Muscle of arm (tissue), 12 donors: ENCODE data around the gene ADPRHL1. TPM values are rescaled to one million over a fixed set of nuclear protein-coding genes. Genes with fewer than 3 reads are reported as not detected.
A peak's percentile ranks its signal among the peaks of the same experiment; 100 is the strongest.
"Not testable (repeated sequence)": the region's sequence is repeated elsewhere in the genome, so short reads cannot be mapped to it uniquely, and the experiment has no call there.

Experiments used
- DNase-seq: peaks from one replicate; pipeline ENCODE4 v3.0.0-alpha.2; 2013
- polyA plus RNA-seq, 12 donors: library from polyadenylated mRNA; unstranded; fragments of 120-200 nt; gene quantifications; one replicate each; pipeline ENCODE4 v1.2.1, GENCODE V29; 2013; ENCODE audit not compliant: insufficient read length in 12 of 12

Gene ADPRHL1
- polyA plus RNA-seq, 12 donors = 81.3 to 348 (median 219) TPM; not detected in 1

GRCh38 chr13:113373811-113374485, 79.3 kb downstream of the ADPRHL1 start:
- DNase-seq = no peak

GRCh38 chr13:113371701-113372100, 81.6 kb downstream of the ADPRHL1 start:
- not testable (repeated sequence) for DNase-seq

DNA sequence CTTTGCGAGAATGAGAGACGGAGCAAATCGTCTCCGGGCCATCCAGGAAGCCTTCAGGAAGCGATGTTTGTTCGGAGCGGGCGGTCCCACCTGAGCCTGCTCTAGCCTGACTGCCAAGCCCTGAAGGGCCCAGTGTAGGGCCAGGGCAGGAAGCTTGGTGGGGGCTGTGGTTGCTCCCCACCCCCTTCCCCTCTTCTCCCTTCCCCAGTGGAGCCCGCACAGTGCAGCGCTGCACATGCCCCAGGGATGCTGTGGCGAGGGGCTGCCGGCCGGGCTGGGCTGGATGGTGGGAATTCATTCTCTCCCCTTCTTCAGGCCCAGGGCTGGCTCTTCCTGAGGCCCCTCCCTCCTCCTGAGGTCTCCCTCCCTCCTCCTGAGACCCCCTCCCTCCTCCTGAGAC, 82.2 kb downstream of the ADPRHL1 start:
- no peak for DNase-seq

DNA sequence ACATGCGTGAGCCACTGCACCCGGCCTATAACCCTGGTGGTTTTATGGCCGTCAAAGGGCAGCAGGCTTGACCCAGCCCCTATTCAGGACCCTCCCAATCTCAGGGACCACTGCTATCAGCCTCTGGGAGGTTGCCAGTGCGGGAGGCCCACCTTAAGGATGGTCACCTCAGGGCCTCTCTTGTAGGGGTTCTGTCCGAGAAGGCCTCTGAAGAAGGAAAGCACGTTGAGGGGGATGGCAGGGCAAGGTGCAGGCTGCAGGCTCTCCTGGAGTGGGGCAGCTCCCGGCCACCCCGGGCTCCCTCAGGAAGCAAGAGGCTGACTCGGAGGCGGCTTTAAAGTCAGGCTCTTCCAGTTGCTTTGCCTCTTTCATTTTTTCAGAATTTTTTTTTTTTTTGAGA, 83.4 kb downstream of the ADPRHL1 start:
- no peak for DNase-seq

DNA sequence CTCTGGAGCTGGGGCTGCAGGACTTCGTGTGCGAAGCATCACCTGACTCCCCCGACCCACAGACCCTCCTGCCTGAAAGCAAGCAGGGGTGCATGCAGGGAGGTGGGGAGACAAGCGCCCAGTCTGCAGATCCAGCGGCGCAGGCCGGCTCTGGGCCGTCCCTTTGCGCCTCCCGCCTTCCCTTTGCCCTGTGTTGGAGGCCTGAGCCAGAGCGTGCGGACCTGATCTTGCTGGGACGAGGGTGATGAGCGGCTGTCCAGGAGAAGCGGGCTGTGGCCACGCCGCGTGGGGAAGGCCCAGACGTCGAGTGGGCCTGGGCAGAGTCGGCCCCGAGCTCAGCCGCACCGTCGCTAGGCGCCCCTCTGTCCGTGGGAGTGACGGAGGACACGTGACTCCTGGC, 84.1 kb downstream of the ADPRHL1 start:
- no peak for DNase-seq

- not testable (repeated sequence) for DNase-seq
Measured at GRCh38 chr13:113368353-113368752, 84.9 kb downstream of the ADPRHL1 start.

- DNase-seq = no peak
Measured at GRCh38 chr13:113367771-113368170, 85.5 kb downstream of the ADPRHL1 start.

DNA sequence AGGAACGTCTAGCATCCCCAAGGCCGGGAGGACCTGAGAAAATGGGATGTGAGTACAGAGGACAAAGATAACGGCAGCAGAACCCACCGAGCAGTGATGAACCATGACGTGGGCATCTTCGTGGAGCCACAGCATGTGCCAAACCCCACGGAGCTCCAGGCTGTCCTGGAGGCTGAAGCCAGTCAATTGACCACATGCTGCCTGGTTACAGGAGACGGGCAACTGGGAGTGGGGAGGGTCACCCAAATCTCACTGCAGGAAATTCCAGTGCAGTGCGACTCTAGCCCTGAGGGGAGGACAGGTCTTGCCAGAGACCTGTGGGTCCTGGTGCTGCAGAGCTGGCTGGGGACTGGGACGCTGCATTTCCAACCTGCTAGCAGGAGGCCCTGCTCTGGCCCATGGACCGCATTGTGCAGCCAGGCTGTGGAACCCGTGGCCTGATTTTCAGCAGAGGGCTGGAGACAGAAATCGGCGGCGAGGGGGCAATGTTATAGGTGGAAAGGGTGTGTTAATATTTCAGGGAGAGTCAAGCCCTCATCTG, 86.2 kb downstream of the ADPRHL1 start:
- no peak for DNase-seq

- no peak for DNase-seq
Measured at GRCh38 chr13:113365971-113366588, 87.2 kb downstream of the ADPRHL1 start.

DNA sequence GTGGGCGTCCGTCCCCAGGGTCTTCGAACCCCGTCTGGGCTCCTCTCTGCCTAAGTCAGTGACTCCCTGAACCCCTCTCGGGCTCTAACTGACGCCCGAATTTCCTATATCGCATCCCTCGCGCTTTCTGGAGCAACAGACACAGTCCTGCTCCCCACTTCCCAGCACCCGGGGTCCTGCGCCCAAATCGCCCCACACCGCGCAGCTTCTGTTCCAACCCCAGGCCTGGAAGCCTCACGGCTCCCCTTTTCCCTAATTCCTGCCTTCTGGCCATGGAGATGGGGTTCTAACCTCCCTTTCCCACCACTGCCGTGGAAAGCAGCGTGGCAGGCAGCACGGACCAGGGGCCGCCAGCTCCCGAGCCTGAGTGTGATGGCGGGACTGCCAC, 87.7 kb downstream of the ADPRHL1 start:
- no peak for DNase-seq

GRCh38 chr13:113364901-113365582, 88.2 kb downstream of the ADPRHL1 start:
- DNase-seq = no peak

DNA sequence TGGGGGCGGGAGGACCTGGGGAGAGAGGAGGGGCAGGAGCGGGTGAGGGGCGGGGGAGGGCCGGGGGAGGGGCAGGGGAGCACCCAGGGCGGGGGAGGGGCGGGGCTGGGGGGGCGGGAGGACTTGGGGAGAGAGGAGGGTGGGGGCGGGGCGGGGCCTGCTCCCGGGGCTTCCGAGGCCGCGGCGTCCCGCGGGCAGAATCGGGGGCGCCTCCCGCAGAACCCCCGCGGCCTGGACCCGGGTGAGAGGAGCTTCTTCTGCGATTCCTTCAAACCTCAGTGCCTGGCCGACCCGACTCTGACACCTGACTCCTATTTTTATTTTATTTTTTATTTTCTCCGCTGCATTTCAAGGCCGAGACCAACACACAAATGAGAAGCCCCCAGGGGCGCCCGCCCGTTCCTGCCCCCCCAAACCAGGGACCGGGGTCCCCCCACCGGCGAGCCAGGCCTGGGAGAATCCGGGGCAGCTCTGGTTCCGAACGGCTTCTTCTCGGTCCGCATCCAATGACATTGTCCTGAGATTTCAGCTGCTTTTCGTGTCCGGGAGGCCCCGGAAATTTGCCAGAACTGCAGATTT, 88.9 kb downstream of the ADPRHL1 start:
- DNase-seq = peak; percentile 35

GRCh38 chr13:113361406-113361805, 91.9 kb downstream of the ADPRHL1 start:
- no peak for DNase-seq

DNA sequence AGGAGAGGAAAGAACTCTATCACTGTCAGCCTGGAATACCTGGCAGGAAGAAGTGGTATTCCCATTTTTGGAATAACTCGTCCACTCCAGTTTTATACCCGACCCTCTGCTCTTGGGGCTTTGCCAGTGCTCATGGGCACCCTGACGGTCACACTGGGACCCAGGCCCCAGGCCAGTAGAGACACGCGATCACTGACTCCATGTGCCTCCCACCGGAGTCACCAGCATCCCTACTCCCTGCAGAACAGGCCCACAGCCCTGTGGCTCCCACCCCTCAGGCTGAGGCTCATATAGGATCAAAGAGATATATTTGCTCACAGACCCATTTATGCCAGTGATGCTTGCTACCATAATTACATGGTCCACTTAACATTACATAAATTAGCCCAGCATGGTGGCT, 92.8 kb downstream of the ADPRHL1 start:
- DNase-seq = no peak

- DNase-seq = no peak
Measured at GRCh38 chr13:113359571-113359970, 93.7 kb downstream of the ADPRHL1 start.

- no peak for DNase-seq
Measured at GRCh38 chr13:113358653-113359190, 94.6 kb downstream of the ADPRHL1 start.

DNA sequence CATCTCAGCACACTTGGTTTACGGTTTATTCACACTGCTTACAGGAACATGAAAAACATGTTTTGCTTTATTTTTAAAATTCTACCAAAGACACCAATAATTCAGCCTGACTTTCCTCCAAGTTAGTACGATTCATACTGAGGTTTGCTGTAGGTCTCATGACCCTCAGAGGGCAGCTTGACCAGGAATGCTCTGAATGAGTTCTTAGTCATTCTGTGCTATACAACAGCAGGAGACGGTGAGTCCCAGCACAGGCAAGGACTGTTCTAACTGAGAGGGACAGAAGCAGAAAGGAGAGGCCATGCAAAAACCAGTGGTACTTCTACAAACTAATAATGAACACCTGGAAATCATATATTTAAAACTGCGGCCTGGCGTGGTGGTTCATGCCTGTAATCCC, 95.8 kb downstream of the ADPRHL1 start:
- DNase-seq = no peak

DNA sequence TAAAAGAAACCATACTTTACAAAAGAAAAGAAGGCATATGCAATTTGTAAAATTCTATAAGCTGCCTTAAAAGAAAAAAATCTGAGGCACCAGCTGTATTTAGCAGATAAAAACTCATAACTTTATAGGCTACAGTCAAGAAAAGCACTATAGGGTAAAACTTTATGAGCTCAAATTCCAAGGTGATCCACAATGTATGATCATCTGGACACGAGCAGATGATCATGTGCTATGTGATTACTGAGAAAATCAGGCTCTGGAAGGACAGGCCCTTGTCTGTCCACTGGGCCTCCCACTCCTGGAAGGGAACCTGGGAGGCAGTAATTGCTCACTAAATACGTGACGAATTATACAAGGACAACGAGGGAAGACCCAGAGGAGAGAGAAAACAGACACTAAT, 96.7 kb downstream of the ADPRHL1 start:
- DNase-seq = no peak

DNA sequence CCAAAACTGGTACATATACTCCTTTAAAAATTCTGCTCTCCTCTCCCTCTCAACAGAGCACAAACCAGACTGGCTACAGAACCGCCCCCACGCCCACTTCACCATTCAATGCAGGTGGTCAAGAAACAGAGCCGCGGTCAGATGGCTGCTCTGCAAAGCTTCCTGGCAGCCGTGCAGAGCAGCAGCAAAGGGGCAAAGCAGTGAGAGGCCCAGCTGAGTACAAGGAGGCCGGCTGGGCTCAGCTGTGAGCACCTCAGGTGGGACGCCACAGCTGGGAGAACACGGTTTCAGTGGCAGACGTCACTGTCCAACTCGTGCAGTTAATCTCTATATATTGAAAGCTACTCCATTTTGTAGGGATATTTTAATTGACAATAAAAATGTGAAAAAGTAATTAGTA, 97.7 kb downstream of the ADPRHL1 start:
- no peak for DNase-seq

DNA sequence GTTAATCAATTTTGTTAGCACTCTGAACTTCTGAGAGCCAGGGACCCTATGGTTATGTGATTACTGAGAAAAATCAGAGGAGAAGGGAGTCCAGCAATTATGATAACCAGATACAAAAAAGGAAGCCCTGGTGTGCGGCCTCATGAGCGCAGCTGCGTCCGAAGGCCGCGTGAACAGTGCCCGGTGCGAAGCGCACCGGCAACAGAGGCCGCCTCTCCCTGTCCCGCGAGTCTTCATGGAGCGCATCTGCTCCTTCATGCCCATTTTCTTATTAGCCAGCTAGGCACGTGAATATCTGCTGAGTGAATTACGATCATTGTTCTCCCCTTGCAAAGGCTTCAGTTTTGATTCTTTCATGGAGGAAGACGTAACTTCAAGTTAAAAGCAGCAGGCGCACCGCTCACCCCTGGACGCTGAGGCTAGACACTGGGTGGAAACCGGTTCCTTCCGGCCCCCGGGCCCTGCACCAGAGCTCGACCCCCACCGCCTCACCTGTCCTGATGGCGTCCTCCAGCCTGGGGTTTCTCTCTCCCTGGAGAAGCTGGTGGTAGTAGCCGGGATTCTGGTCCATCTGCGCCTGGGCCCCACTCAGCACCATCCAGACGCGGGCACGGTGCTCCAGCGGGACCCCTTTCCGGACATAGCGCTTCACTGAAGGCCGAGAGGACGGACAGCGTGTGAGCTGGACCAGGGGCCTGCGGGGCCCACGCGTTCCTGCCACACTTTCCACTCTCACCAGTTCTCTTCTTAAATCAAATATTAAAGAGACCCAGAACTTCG, 98.3 kb downstream of the ADPRHL1 start:
- DNase-seq = no peak

GRCh38 chr13:113353254-113353653, 100.0 kb downstream of the ADPRHL1 start:
- DNase-seq = no peak
